ENCODE results near the gene ZNF503.

The ZNF503 gene

DNA sequence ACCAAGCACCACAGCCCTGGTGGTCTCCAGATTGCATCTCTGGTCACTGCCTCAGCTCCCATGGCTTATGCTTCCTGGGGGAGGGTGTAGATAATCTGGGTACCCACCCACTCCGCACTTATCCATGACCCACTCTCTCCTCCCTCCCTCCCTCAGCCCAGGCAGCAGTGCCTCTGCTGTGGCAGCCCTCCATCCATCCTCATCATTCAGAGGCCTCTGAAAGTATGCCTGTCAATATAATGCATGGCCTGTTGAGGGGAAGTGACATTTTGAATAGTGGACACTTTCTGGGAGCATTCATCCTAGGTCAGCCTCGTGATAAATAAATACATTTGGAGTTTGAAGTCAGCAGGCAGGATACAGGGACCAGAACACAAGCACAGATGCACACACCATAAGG lies 23.2 kb downstream of the ZNF503 start:
- TF ChIP-seq, protein P1, sequence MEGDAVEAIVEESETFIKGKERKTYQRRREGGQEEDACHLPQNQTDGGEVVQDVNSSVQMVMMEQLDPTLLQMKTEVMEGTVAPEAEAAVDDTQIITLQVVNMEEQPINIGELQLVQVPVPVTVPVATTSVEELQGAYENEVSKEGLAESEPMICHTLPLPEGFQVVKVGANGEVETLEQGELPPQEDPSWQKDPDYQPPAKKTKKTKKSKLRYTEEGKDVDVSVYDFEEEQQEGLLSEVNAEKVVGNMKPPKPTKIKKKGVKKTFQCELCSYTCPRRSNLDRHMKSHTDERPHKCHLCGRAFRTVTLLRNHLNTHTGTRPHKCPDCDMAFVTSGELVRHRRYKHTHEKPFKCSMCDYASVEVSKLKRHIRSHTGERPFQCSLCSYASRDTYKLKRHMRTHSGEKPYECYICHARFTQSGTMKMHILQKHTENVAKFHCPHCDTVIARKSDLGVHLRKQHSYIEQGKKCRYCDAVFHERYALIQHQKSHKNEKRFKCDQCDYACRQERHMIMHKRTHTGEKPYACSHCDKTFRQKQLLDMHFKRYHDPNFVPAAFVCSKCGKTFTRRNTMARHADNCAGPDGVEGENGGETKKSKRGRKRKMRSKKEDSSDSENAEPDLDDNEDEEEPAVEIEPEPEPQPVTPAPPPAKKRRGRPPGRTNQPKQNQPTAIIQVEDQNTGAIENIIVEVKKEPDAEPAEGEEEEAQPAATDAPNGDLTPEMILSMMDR (IDR thresholded peaks at IDR 0.05) = no peak

DNA sequence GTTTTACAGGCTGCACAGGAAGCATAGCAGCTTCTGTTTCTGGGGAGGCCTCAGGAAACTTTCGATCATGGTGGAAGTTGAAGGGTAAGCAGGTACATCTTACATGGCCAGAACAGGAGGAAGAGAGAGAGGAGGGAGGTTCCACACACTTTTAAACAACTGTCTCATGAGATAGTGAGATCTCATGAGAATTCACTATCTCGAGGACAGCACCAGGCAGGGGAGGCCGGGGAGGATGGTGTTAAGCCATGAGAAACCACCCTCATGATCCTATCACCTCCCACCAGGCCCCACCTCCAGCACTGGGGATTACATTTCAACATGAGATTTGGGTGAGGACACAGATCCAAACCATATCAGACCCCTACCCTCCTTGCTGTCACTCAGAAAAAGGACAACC lies 23.7 kb downstream of the ZNF503 start:
- TF ChIP-seq, protein P1 (IDR thresholded peaks at IDR 0.05) = no peak

DNA sequence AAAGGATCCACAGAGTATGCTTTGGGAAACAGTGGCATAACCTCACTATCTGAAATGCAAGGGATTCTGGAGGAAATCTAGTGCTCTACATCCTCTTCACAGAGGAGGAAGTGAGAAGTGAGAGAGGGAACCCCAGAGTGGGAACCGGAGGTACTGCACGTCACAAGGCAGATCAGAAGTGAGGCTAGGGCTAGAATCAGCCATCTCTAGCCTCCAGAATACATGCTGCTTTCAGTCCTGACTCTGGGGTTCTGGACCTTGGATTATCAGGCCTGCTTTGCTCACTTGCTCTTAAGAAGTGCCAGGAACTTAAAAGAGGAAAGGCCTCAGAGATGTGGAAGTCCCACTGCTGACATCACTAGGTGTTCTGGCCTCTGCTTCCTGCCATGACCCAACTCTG lies 25.7 kb downstream of the ZNF503 start:
- TF ChIP-seq, protein P1 (IDR thresholded peaks at IDR 0.05) = no peak

DNA sequence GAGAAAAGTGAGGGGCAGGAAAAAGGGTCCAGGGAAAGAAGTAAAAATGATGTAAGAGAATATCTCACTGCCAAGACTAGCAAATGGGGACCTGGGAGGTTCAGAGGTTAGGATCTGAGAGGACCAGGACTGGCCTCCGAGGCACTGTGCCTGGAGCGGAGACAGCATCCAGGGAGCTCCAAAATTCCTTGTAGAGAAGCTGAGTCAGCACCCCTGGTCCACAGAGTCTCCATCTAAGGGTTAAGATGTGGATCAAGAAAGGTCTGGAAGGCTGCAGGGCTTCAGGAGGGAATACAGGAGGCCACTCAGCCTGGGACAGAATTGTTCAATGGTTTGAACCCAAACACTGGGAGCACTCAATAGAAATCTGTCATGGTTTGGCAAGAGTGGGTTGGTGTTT lies 30.6 kb downstream of the ZNF503 start:
- TF ChIP-seq, protein P1 (IDR thresholded peaks at IDR 0.05) = no peak

DNA sequence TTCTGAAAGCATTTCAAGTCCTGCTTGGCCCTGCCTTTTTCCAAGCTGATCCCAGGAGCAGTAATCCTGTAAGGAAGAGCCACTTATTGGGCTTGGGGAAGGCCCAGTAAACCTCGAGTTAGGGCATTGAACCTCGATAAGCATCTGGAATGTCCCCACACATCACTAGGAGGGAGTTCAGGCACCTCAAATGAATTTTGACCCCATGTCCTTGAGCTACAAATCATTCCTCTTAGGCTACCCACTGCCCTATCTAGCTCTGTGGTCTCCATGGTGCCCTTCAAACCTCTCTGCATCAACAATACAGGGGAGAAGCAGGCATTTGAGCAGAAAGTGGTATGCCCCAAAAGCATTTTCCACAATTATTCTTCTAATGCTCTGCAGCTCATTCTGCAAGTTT lies 33.7 kb downstream of the ZNF503 start:
- TF ChIP-seq, protein P1 (IDR thresholded peaks at IDR 0.05) = no peak

DNA sequence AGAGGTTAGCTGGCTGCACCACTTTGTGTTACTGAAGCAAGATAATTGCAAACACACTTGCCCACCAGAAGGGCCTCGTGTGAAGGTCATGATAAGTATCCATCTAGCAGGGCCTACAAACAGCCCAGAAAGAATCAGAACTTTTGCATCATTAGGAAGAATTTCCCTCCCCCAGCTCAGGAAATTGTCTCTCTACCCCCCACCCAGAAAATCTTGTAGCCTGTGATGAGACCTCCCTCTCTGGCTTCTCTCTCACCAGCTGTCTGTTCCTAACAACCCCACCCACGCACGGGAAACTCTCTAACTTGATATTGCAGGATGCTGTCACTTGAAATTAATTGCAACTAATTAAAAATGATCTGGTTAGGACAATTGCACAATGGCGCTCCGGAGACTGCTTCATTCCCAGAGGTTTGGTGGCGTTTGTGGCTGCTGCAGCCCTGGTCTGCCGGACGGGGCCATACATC lies 34.5 kb downstream of the ZNF503 start:
- TF ChIP-seq, protein P1 (IDR thresholded peaks at IDR 0.05) = no peak

DNA sequence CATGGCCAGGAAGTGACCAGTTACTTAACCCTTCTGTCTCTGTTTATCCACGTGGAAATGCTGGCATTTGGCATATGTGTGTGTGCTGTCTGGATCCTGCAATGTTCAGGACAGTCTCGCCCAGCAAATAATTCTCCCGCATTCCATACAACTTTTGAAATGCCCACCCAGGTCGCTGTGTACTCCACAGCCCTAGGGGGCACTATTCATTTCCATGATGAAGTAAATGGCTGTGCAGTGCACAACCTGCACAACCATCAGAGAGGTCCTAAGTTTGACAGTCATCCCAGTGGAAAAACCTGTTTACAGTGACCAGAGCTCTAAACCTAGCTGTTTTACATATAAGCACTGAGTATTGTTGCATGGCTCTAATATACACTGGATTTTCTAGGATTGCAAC lies 38.1 kb downstream of the ZNF503 start:
- TF ChIP-seq, protein P1 (IDR thresholded peaks at IDR 0.05) = no peak

DNA sequence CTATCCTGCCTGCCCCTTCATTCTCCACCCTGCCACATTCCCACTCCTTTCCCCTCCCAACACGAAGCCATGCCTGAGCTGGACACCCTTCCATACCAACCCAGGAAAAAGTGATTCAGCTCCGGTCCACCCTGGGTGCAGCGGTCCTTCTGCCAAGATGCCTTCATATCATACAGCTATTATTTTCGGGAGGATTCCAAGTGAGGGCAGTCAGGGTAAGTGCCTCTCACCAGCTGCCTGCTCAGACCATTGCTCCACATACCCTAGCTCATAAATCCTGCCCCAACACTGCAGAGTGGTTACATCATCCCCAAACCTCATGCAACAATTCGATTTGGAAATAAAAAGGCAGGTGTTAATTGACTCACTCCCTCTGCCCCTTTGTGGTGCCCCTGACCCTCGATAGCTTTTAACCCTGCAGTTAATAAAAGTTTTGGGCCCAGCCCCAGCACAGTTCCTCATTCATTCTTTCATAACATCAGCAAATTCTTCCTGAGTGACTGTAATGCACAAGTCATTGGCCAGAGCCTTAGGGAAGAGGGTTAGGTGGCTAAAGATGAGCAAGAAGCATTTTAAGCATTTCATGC lies 42.6 kb downstream of the ZNF503 start:
- TF ChIP-seq, protein P1 (IDR thresholded peaks at IDR 0.05) = no peak
